Cardiac muscle cell (in vitro differentiated cells and primary cell): Measurements from ENCODE around the gene HMGN1. TPM values are rescaled to one million over a fixed set of nuclear protein-coding genes. Genes with fewer than 3 reads are reported as not detected.
A peak's percentile ranks its signal among the peaks of the same experiment; 100 is the strongest.

Experiments
- DNase-seq, 2 donors: peaks; one replicate each; pipeline versions ENCODE4 v3.0.0 to v3.0.0-alpha.2; 2010 to 2017; ENCODE audit warnings: low read depth in 1 of 2, low spot score in 1 of 2
- H3K27ac ChIP-seq: fragments of 200-600 bp; sonication (generic); 2 replicates; pipeline ENCODE4 v1.5.1; 2016
- H3K27me3 ChIP-seq: fragments of 200-600 bp; sonication (generic); 2 replicates; pipeline ENCODE4 v1.6.0; 2016; ENCODE audit warnings: control low read depth
- H3K36me3 ChIP-seq: fragments of 200-600 bp; sonication (generic); 2 replicates; pipeline ENCODE4 v1.5.1; 2016; ENCODE audit warnings: control low read depth
- H3K4me1 ChIP-seq: fragments of 200-600 bp; sonication (generic); 2 replicates; pipeline ENCODE4 v1.8.1; 2017; ENCODE audit warnings: low read depth, mild to moderate bottlenecking, mixed run types
- H3K4me3 ChIP-seq: fragments of 200-600 bp; sonication (generic); 2 replicates; pipeline ENCODE4 v1.5.1; 2016; ENCODE audit warnings: mild to moderate bottlenecking
- H3K9me3 ChIP-seq: fragments of 200-600 bp; sonication (generic); 2 replicates; pipeline ENCODE4 v1.5.1; 2017; ENCODE audit warnings: low read depth, mild to moderate bottlenecking, control low read depth
- polyA plus RNA-seq: library from polyadenylated mRNA; unstranded; fragments of >200 nt; fragmentation: Nextera tagmentation; extraction: Ambion mirVana; gene quantifications from 2 replicates; pipeline ENCODE4 v1.2.1, GENCODE V29; 2016
- total RNA-seq: library from RNA; depleted of rRNA; stranded (reverse); fragments of >200 nt; gene quantifications from 2 replicates; pipeline ENCODE4 v1.2.3, GENCODE V29; 2016
- TF ChIP-seq, protein P1 (sequence below): IDR thresholded peaks from 2 replicates; pipeline ENCODE4 v1.5.1; 2012; ENCODE audit warnings: low read depth, mild to moderate bottlenecking, low read length

The HMGN1 gene
- total and polyA plus RNA-seq, 2 experiments from 2014 or later: 375 to 559 TPM

GRCh38 chr21:39364949-39365348 is 16.1 kb upstream of the HMGN1 start:
- TF ChIP-seq, protein P1, sequence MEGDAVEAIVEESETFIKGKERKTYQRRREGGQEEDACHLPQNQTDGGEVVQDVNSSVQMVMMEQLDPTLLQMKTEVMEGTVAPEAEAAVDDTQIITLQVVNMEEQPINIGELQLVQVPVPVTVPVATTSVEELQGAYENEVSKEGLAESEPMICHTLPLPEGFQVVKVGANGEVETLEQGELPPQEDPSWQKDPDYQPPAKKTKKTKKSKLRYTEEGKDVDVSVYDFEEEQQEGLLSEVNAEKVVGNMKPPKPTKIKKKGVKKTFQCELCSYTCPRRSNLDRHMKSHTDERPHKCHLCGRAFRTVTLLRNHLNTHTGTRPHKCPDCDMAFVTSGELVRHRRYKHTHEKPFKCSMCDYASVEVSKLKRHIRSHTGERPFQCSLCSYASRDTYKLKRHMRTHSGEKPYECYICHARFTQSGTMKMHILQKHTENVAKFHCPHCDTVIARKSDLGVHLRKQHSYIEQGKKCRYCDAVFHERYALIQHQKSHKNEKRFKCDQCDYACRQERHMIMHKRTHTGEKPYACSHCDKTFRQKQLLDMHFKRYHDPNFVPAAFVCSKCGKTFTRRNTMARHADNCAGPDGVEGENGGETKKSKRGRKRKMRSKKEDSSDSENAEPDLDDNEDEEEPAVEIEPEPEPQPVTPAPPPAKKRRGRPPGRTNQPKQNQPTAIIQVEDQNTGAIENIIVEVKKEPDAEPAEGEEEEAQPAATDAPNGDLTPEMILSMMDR: no peak
- no peaks in the 10 kb centered on the region for H3K9me3 ChIP-seq
- no peak overlapping the region for H3K27ac ChIP-seq
- H3K27me3 ChIP-seq: no peaks in the 10 kb centered on the region
- H3K36me3 ChIP-seq: no peaks in the 10 kb centered on the region
- no peak for DNase-seq
- no peaks in the 10 kb centered on the region for H3K4me1 ChIP-seq
- H3K4me3 ChIP-seq: no peak overlapping the region

DNA sequence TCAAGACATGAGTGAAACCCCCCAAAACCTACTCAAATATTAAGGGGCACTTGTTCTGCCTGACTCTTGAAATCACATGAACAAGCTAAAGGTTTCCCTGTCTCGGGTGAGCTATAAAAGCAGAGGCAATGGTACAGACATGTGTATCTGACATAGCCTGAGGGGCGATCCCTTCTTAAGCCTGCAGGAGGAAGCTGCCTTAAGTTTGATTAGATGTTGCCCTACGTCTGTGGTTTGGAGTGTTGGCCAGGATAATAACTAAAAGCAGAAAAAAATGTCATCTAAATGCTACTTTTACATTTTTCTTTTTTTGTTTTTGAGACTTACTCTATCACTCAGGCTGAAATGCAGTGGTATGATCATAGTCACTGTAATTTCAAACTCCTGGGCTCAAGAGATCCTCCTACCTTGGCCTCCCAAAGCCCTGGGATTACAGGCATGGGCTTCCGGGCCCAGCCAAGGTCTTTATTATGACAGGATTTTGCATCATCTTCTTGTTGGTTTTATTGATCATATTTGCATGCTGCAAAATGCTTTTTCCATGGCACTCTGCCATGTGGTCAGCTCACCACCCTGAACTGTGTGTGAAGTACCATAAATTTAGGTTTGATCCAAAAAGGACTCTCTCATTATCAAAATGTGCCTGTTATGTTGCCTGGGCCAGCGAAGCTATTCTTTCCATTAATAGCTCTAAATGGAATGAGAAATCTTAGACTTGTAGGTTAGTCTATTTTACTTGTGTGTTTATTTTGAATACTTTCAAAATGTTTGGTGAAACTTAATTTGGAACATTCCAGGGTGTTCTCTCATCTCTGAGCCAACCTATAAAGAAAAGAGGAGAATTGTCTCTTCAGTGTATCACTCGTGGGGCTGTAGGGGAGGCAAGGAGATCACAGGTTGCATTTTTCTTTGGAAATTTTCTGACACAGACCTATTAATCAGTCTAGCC is 15.0 kb upstream of the HMGN1 start:
- H3K4me3 ChIP-seq: no peak overlapping the region
- DNase-seq: no peak
- no peaks in the 10 kb centered on the region for H3K27me3 ChIP-seq
- H3K27ac ChIP-seq: no peak overlapping the region
- no peaks in the 10 kb centered on the region for H3K4me1 ChIP-seq
- no peaks in the 10 kb centered on the region for H3K9me3 ChIP-seq
- TF ChIP-seq, protein P1: no peak
- no peaks in the 10 kb centered on the region for H3K36me3 ChIP-seq

DNA sequence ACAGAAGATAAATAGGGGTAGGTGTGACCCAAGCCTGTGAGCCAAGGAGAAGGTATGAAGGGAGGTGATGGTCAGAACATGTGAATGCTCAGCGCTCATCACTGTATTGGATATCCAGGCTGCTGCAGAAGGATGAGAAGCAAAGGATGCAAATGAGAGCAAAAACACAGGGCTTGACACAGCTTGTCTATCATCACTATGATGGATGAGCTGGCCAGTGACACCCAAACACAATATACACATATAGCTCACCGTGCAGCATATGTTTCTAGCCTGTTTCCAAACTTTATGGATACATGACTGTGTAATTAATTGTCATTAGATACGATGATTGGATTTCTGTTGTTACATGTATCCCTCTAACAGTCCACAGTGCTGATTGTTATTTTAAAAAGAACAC is 13.8 kb upstream of the HMGN1 start:
- TF ChIP-seq, protein P1: no peak
- Histone ChIP-seq H3K27ac (no peak overlapping the region), H3K9me3 (no peaks in the 10 kb centered on the region), H3K4me3 (no peak overlapping the region), H3K27me3 (no peaks in the 10 kb centered on the region), H3K4me1 (no peaks in the 10 kb centered on the region), H3K36me3 (no peaks in the 10 kb centered on the region)
- DNase-seq: no peak

- Histone ChIP-seq H3K36me3 (no peaks in the 10 kb centered on the region), H3K4me3 (no peak overlapping the region), H3K4me1 (no peaks in the 10 kb centered on the region), H3K9me3 (no peaks in the 10 kb centered on the region), H3K27me3 (no peaks in the 10 kb centered on the region), H3K27ac (no peak overlapping the region)
- no peak for DNase-seq
- TF ChIP-seq, protein P1: no peak
Observed at GRCh38 chr21:39359382-39359781, 10.5 kb upstream of the HMGN1 start.

DNA sequence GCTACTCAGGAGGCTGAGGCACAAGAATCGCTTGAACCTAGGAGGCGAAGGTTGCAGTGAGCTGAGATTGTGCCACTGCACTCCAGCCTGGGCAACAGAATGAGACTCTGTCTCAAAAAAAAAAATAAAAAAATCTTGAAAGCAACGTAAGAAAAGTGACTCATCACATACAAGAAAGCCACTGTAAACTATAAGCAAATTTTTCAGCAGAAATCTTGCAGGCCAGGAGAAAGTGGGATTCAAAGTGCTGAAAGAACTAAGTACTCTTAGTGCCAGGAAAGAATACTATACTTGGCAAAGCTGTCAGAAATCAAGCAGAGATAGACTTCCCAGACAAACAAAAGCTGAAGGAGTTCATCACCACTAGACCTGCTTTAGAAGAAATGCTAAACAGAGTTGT is 4.4 kb upstream of the HMGN1 start:
- Histone ChIP-seq H3K27ac (no peak overlapping the region), H3K27me3 (no peaks in the 10 kb centered on the region), H3K4me1 (no peaks in the 10 kb centered on the region), H3K36me3 (no peaks in the 10 kb centered on the region), H3K4me3 (no peak overlapping the region), H3K9me3 (no peaks in the 10 kb centered on the region)
- DNase-seq: peak in 1 of 2 donors; percentile 22
- TF ChIP-seq, protein P1: no peak
